Lower leg skin (tissue), 4 donors: Measurements from ENCODE around the gene KITLG. TPM values are rescaled to one million over a fixed set of nuclear protein-coding genes. Genes with fewer than 3 reads are reported as not detected.

Experiments used
- DNase-seq, 2 donors: peaks; one replicate each; pipeline ENCODE4 v3.0.0-alpha.2; 2019; ENCODE audit warnings: low spot score in 2 of 2
- H3K4me3 ChIP-seq: fragments of 200-600 bp; sonication (generic); 2 replicates; pipeline ENCODE4 v1.5.1; 2017; ENCODE audit warnings: mild to moderate bottlenecking, low read depth; ENCODE audit not compliant: poor library complexity, severe bottlenecking
- CTCF ChIP-seq, 3 donors: fragments of 450-650 bp; IDR thresholded peaks; one replicate each; pipeline ENCODE4 v1.5.1; 2016; ENCODE audit warnings: antibody characterized with exemption in 3 of 3, mild to moderate bottlenecking in 3 of 3, moderate library complexity in 2 of 3
- POLR2A ChIP-seq, 2 donors: fragments of 450-650 bp; IDR thresholded peaks; one replicate each; pipeline ENCODE4 v1.6.1; 2016 to 2017; ENCODE audit warnings: antibody characterized with exemption in 2 of 2, mild to moderate bottlenecking in 1 of 2, moderate library complexity in 1 of 2
- WGBS, 2 donors: methylation state at CpG; one replicate each; pipeline ENCODE4 v1.1.5; 2018; 5-methylcytosine and 5-hydroxymethylcytosine counted together
- intact Hi-C: fragments of 100-400 bp; cut with DNase I; formaldehyde crosslinking; loops from one replicate; pipeline ENCODE4 v1.15.0; 2023; ENCODE audit warnings: low total_unique reads
- total RNA-seq, 4 donors: library from RNA; depleted of rRNA; stranded (reverse); fragments of >200 nt; gene quantifications; one replicate each; pipeline ENCODE4 v1.1.0, GENCODE V29; 2016

The KITLG gene
- total RNA-seq, 4 donors from 2014 or later, result 5.5 to 12.0 (median 7.6) TPM

GRCh38 chr12:88562846-88563582, 17.3 kb downstream of the KITLG start:
- no peak overlapping the region for H3K4me3 ChIP-seq
- intact Hi-C loops, result no loop called here
- TF ChIP-seq POLR2A (IDR thresholded peaks at IDR 0.05) (no peak), CTCF (IDR thresholded peaks at IDR 0.05) (no peak)
- WGBS, 2 donors, result 87 to 89% methylated on average over 4 of the region's 4 CpGs
- no peak for DNase-seq

- DNase-seq, result no peak
- no peak for TF ChIP-seq CTCF (IDR thresholded peaks at IDR 0.05)
- no peak for TF ChIP-seq POLR2A (IDR thresholded peaks at IDR 0.05)
- H3K4me3 ChIP-seq, result no peak overlapping the region
- intact Hi-C loops, result no loop called here
- WGBS, 2 donors, result 94 to 95% methylated on average over 2 of the region's 2 CpGs
Observed at GRCh38 chr12:88562151-88562550, 18.1 kb downstream of the KITLG start.

- intact Hi-C loops, result no loop called here
- TF ChIP-seq CTCF (IDR thresholded peaks at IDR 0.05) (no peak), POLR2A (IDR thresholded peaks at IDR 0.05) (no peak)
- no peak overlapping the region for H3K4me3 ChIP-seq
- no peak for DNase-seq
- 33 to 53% methylated on average over 2 of the region's 2 CpGs for WGBS, 2 donors
Observed at GRCh38 chr12:88559772-88560171, 20.5 kb downstream of the KITLG start.

GRCh38 chr12:88559199-88559598, 21.1 kb downstream of the KITLG start:
- 74 to 76% methylated on average over 7 of the region's 7 CpGs for WGBS, 2 donors
- no peak overlapping the region for H3K4me3 ChIP-seq
- intact Hi-C loops, result no loop called here
- DNase-seq, result no peak
- TF ChIP-seq CTCF (IDR thresholded peaks at IDR 0.05), result no peak
- no peak for TF ChIP-seq POLR2A (IDR thresholded peaks at IDR 0.05)

- TF ChIP-seq POLR2A (IDR thresholded peaks at IDR 0.05) (no peak), CTCF (IDR thresholded peaks at IDR 0.05) (no peak)
Observed at GRCh38 chr12:88558340-88558867, 21.9 kb downstream of the KITLG start.

More at GRCh38 chr12:88558340-88558867, 21.9 kb downstream of the KITLG start:
- WGBS, 2 donors, result 44 to 45% methylated on average over 3 of the region's 3 CpGs
- no peak overlapping the region for H3K4me3 ChIP-seq
- intact Hi-C loops, result no loop called here
- DNase-seq, result no peak
